ENCODE results near the gene GALNT13. TPM values are rescaled to one million over a fixed set of nuclear protein-coding genes. Genes with fewer than 3 reads are reported as not detected.

GALNT13 gene
- total RNA-seq, 1 donor from 2014 or later: under 0.01 TPM

- Histone ChIP-seq H3K9me3 (ENCODE audit: control insufficient read depth in 3 of 3, low read length in 3 of 3) (no peaks in the 10 kb centered on the region), H3K4me3 (ENCODE audit: low read length in 3 of 3) (no peak overlapping the region), H3K9ac (ENCODE audit: low read depth in 1 of 3, low read length in 3 of 3) (no peak overlapping the region), H3K27me3 (ENCODE audit: control insufficient read depth in 3 of 3, insufficient read depth in 3 of 3, low read length in 3 of 3) (peaks cover 7 to 27% (median 16%) of the 10 kb centered on the region in 3 donors), H3K4me1 (ENCODE audit: control insufficient read depth in 3 of 3, insufficient read depth in 3 of 3, low read length in 3 of 3) (peaks cover 0 to 3% (median 0%) of the 10 kb centered on the region in 3 donors), H3K27ac (ENCODE audit: low read depth, low read length) (no peak overlapping the region), H3K36me3 (ENCODE audit: control insufficient read depth in 3 of 3, insufficient read depth in 3 of 3, low read length in 3 of 3) (no peaks in the 10 kb centered on the region)
These were observed 1.6 kb downstream of the GALNT13 start for GRCh38 chr2:153873052-153874048.

DNA sequence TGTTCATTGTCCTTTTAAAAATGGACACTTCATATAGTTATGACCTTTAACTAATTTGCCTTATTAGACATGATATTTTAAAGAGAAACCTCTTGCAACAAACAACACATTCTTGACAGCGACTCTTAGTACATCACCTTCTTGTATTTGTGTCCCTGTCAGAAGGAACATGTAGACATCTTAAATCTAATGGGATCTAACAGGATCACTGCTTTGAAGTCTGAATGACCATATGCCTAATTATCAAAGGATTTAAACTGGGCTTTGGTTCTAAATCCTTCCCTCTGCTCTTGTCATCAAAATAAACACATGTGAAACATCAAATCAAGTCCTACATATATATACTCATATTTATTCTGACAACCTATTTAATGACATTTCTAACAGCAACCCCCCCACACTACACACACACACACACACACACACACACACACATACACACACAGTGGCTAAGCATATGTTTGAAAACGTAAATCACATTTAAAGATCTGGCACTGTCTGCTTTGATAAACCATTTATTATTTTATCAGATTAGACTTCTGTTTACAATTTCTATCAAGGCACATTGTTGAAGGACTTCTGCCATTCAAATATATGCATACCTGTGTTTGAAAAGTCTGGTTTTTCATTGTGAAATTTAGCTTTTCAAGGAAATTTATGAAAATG lies 4.2 kb downstream of the GALNT13 start:
- H3K27me3 ChIP-seq (ENCODE audit: control insufficient read depth in 3 of 3, insufficient read depth in 3 of 3, low read length in 3 of 3): peaks cover 7 to 27% (median 13%) of the 10 kb centered on the region in 3 donors
- H3K9ac ChIP-seq (ENCODE audit: low read depth in 1 of 3, low read length in 3 of 3): no peak overlapping the region
- H3K9me3 ChIP-seq (ENCODE audit: control insufficient read depth in 3 of 3, low read length in 3 of 3): no peaks in the 10 kb centered on the region

DNA sequence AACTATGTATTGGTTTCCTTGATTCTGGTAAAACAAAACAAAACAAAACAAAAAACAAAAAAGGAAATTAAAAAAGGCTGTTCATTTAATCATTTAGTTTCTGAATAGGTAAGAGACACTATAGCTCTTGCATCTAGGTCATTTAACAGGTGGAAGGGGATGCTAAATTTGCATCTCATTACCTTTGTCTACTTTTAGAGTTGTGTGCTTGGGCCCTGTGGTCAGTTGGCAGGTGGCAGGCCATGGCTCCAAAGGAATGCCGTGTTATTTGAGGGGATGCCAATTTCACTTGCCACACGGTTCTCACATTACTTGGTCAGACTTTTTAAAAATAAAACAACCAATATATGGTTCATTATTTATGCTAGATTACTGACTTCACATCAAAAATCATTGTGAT lies 9.2 kb downstream of the GALNT13 start:
- no peak overlapping the region for H3K4me3 ChIP-seq (ENCODE audit: low read length in 3 of 3)
- H3K9me3 ChIP-seq (ENCODE audit: control insufficient read depth in 3 of 3, low read length in 3 of 3): no peaks in the 10 kb centered on the region
- no peaks in the 10 kb centered on the region for H3K4me1 ChIP-seq (ENCODE audit: control insufficient read depth in 3 of 3, insufficient read depth in 3 of 3, low read length in 3 of 3)
- no peaks in the 10 kb centered on the region for H3K36me3 ChIP-seq (ENCODE audit: control insufficient read depth in 3 of 3, insufficient read depth in 3 of 3, low read length in 3 of 3)
- H3K27ac ChIP-seq (ENCODE audit: low read depth, low read length): no peak overlapping the region
- no peaks in the 10 kb centered on the region for H3K27me3 ChIP-seq (ENCODE audit: control insufficient read depth in 3 of 3, insufficient read depth in 3 of 3, low read length in 3 of 3)
- no peak overlapping the region for H3K9ac ChIP-seq (ENCODE audit: low read depth in 1 of 3, low read length in 3 of 3)

More for the DNA sequence above, 4.2 kb downstream of the GALNT13 start:
- Histone ChIP-seq H3K4me3 (ENCODE audit: low read length in 3 of 3) (no peak overlapping the region), H3K36me3 (ENCODE audit: control insufficient read depth in 3 of 3, insufficient read depth in 3 of 3, low read length in 3 of 3) (no peaks in the 10 kb centered on the region), H3K27ac (ENCODE audit: low read depth, low read length) (no peak overlapping the region), H3K4me1 (ENCODE audit: control insufficient read depth in 3 of 3, insufficient read depth in 3 of 3, low read length in 3 of 3) (peaks cover 0 to 3% (median 0%) of the 10 kb centered on the region in 3 donors)

DNA sequence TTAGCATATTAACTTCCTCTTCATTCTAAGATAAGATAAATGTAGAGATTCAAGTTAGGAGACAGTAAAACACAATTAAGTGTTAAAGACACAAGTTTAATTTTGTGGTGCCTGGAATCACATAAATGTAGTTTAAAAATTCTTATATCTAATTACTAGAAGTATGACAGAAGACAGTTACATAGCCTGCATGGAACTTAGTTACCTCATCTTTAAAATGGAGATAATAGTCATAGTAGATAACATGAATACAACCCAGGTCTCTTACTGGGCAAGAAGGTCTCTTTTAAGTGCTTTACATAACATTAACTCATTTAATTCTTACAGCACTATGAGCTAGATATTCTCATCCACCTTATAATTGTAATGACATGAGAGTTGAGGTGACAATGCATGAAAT lies 15.1 kb downstream of the GALNT13 start:
- Histone ChIP-seq H3K9me3 (ENCODE audit: control insufficient read depth in 3 of 3, low read length in 3 of 3) (no peaks in the 10 kb centered on the region), H3K4me3 (ENCODE audit: low read length in 3 of 3) (no peak overlapping the region), H3K4me1 (ENCODE audit: control insufficient read depth in 3 of 3, insufficient read depth in 3 of 3, low read length in 3 of 3) (no peaks in the 10 kb centered on the region), H3K27ac (ENCODE audit: low read depth, low read length) (no peak overlapping the region), H3K9ac (ENCODE audit: low read depth in 1 of 3, low read length in 3 of 3) (no peak overlapping the region), H3K27me3 (ENCODE audit: control insufficient read depth in 3 of 3, insufficient read depth in 3 of 3, low read length in 3 of 3) (no peaks in the 10 kb centered on the region), H3K36me3 (ENCODE audit: control insufficient read depth in 3 of 3, insufficient read depth in 3 of 3, low read length in 3 of 3) (no peaks in the 10 kb centered on the region)

GRCh38 chr2:153890576-153890975 lies 18.9 kb downstream of the GALNT13 start:
- Histone ChIP-seq H3K4me1 (ENCODE audit: control insufficient read depth in 3 of 3, insufficient read depth in 3 of 3, low read length in 3 of 3) (no peaks in the 10 kb centered on the region), H3K36me3 (ENCODE audit: control insufficient read depth in 3 of 3, insufficient read depth in 3 of 3, low read length in 3 of 3) (no peaks in the 10 kb centered on the region), H3K27ac (ENCODE audit: low read depth, low read length) (no peak overlapping the region), H3K9me3 (ENCODE audit: control insufficient read depth in 3 of 3, low read length in 3 of 3) (no peaks in the 10 kb centered on the region), H3K4me3 (ENCODE audit: low read length in 3 of 3) (no peak overlapping the region), H3K9ac (ENCODE audit: low read depth in 1 of 3, low read length in 3 of 3) (no peak overlapping the region), H3K27me3 (ENCODE audit: control insufficient read depth in 3 of 3, insufficient read depth in 3 of 3, low read length in 3 of 3) (no peaks in the 10 kb centered on the region)

- Histone ChIP-seq H3K4me1 (ENCODE audit: control insufficient read depth in 3 of 3, insufficient read depth in 3 of 3, low read length in 3 of 3) (no peaks in the 10 kb centered on the region), H3K36me3 (ENCODE audit: control insufficient read depth in 3 of 3, insufficient read depth in 3 of 3, low read length in 3 of 3) (no peaks in the 10 kb centered on the region), H3K9ac (ENCODE audit: low read depth in 1 of 3, low read length in 3 of 3) (no peak overlapping the region), H3K4me3 (ENCODE audit: low read length in 3 of 3) (no peak overlapping the region), H3K27ac (ENCODE audit: low read depth, low read length) (no peak overlapping the region), H3K9me3 (ENCODE audit: control insufficient read depth in 3 of 3, low read length in 3 of 3) (no peaks in the 10 kb centered on the region), H3K27me3 (ENCODE audit: control insufficient read depth in 3 of 3, insufficient read depth in 3 of 3, low read length in 3 of 3) (no peaks in the 10 kb centered on the region)
These were observed 19.3 kb downstream of the GALNT13 start for GRCh38 chr2:153891051-153891450.

- H3K9ac ChIP-seq (ENCODE audit: low read depth in 1 of 3, low read length in 3 of 3): no peak overlapping the region
- H3K9me3 ChIP-seq (ENCODE audit: control insufficient read depth in 3 of 3, low read length in 3 of 3): peaks cover 0 to 7% (median 0%) of the 10 kb centered on the region in 3 donors
- H3K4me1 ChIP-seq (ENCODE audit: control insufficient read depth in 3 of 3, insufficient read depth in 3 of 3, low read length in 3 of 3): no peaks in the 10 kb centered on the region
- H3K27me3 ChIP-seq (ENCODE audit: control insufficient read depth in 3 of 3, insufficient read depth in 3 of 3, low read length in 3 of 3): no peaks in the 10 kb centered on the region
- H3K27ac ChIP-seq (ENCODE audit: low read depth, low read length): no peak overlapping the region
- no peaks in the 10 kb centered on the region for H3K36me3 ChIP-seq (ENCODE audit: control insufficient read depth in 3 of 3, insufficient read depth in 3 of 3, low read length in 3 of 3)
- H3K4me3 ChIP-seq (ENCODE audit: low read length in 3 of 3): no peak overlapping the region
These were observed 41.2 kb downstream of the GALNT13 start for GRCh38 chr2:153912798-153913396.

GRCh38 chr2:153917570-153917969 lies 45.8 kb downstream of the GALNT13 start:
- no peaks in the 10 kb centered on the region for H3K36me3 ChIP-seq (ENCODE audit: control insufficient read depth in 3 of 3, insufficient read depth in 3 of 3, low read length in 3 of 3)
- H3K27me3 ChIP-seq (ENCODE audit: control insufficient read depth in 3 of 3, insufficient read depth in 3 of 3, low read length in 3 of 3): no peaks in the 10 kb centered on the region
- no peak overlapping the region for H3K4me3 ChIP-seq (ENCODE audit: low read length in 3 of 3)
- H3K9ac ChIP-seq (ENCODE audit: low read depth in 1 of 3, low read length in 3 of 3): no peak overlapping the region
- peaks cover 0 to 7% (median 0%) of the 10 kb centered on the region in 3 donors for H3K9me3 ChIP-seq (ENCODE audit: control insufficient read depth in 3 of 3, low read length in 3 of 3)
- no peaks in the 10 kb centered on the region for H3K4me1 ChIP-seq (ENCODE audit: control insufficient read depth in 3 of 3, insufficient read depth in 3 of 3, low read length in 3 of 3)
- H3K27ac ChIP-seq (ENCODE audit: low read depth, low read length): no peak overlapping the region

DNA sequence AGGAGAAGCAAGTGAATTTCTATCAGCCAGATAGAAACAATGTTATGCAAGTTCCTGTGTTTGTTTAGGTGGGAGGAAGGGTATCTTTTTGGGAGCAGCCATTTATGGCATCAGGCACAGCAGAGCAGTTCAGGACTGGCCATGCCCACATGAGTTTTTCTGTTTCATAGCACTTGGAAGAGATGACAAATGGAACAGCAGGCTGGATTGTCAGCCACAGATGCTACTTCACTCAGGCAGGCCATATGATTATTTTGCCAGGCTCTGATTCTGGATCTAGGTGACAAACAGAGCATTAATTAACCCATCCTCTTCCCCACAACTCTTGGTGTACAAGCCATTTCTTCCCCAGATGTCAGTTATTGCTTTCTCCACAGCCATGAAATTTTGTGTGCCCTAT lies 63.8 kb downstream of the GALNT13 start:
- Histone ChIP-seq H3K4me1 (ENCODE audit: control insufficient read depth in 3 of 3, insufficient read depth in 3 of 3, low read length in 3 of 3) (no peaks in the 10 kb centered on the region), H3K27ac (ENCODE audit: low read depth, low read length) (no peak overlapping the region), H3K9me3 (ENCODE audit: control insufficient read depth in 3 of 3, low read length in 3 of 3) (no peaks in the 10 kb centered on the region), H3K4me3 (ENCODE audit: low read length in 3 of 3) (no peak overlapping the region), H3K36me3 (ENCODE audit: control insufficient read depth in 3 of 3, insufficient read depth in 3 of 3, low read length in 3 of 3) (no peaks in the 10 kb centered on the region), H3K27me3 (ENCODE audit: control insufficient read depth in 3 of 3, insufficient read depth in 3 of 3, low read length in 3 of 3) (no peaks in the 10 kb centered on the region), H3K9ac (ENCODE audit: low read depth in 1 of 3, low read length in 3 of 3) (no peak overlapping the region)
